ENCODE data around the gene TNRC18.
"Not testable (repeated sequence)": the region's sequence is repeated elsewhere in the genome, so short reads cannot be mapped to it uniquely, and the experiment has no call there.

TNRC18 gene

DNA sequence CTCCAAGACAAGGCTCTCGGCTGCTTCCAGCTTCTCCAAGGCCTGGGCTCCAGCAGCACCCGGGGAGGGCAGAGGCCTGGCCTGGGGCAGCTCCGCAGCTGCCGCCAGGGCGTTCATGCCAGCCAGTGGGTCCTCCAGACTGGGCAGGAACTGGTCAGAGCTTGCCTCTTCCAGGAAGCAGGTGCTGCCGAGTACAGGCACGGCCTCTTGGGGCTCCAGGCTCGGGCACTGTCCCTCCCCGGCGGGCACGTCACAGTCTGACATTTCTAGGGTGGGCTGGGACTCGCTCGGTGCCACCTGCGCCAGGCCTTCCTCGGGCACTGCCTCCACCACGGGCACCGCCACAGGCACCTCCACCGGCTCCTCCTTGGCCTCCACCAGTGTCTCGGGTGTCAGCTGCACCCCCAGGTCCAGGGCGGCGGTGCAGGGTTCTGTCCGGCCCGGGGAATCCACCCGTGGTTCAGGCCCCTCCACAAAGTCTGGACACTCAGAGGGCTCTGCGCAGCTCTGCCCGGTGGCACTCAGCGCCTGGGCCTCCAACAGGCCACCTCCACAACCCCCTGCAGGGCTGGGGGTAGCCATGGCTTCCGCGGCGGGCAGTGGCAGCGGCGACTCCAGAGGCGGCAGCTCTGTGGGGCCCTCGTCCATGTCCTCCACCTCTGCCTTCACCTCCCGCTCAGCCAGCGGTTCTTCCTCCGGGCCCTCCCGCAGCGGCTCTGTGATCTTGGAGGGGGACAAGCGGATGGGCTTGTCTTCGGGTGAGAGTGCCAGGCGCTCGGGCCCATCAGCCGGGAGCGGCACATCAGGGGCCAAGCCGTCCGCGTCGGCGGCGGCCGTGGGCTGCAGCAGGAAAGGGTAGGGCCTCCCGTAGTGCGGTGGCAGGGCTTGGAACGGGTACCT is 52.9 kb downstream of the TNRC18 start:
- no peak for DNase-seq

GRCh38 chr7:5367661-5368060 is 56.0 kb downstream of the TNRC18 start:
- DNase-seq, result no peak

DNA sequence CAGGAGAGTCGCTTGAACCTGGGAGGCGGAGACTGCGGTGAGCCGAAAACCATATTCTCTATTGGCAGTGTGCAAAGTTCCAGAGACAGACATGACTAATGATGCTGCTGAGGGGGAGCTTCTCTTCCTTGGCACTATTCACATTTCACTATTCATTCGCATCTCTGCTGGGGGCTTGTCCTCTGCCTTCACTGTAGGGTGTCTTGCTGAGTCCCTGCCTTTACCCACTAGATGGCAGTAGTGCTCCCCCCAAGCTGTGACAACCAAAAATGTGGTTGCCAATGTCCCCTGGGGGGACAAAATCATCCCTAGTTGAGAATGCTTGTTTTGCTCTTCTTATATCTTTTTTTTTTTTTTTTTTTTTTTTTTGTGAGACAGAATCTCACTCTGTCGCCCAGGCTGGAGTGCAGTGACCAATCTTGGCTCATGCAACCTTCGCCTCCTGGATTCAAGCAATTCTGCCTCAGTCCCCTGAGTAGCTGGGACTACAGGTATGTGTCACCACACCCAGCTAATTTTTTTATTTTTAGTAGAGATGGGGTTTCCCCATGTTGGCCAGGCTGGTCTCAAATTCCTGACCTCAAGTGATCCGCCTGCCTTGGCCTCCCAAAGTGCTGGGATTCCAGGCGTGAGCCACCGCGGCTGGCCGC is 57.5 kb downstream of the TNRC18 start:
- peak; percentile 50 to 60 for DNase-seq

DNA sequence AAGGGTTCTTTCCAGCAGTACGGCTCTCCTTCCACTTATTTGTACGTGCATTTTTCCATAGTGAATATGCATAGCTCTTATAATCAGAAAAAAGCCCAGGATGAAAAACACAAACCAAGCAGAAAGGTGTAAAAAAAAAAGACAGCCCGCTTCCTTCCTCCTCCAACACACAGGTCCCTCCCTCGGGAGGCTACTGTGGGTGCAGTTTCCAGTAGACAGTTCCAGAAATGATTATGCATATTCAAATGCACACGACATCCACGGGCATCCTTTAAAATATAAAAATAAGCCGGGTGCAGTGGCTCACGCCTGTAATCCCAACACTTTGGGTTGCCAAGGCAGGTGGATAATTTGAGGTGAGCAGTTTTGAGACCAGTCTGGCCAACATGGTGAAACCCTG is 59.9 kb downstream of the TNRC18 start:
- no peak for DNase-seq

- no peak for DNase-seq
These were observed 61.2 kb downstream of the TNRC18 start for GRCh38 chr7:5362466-5362865.

DNA sequence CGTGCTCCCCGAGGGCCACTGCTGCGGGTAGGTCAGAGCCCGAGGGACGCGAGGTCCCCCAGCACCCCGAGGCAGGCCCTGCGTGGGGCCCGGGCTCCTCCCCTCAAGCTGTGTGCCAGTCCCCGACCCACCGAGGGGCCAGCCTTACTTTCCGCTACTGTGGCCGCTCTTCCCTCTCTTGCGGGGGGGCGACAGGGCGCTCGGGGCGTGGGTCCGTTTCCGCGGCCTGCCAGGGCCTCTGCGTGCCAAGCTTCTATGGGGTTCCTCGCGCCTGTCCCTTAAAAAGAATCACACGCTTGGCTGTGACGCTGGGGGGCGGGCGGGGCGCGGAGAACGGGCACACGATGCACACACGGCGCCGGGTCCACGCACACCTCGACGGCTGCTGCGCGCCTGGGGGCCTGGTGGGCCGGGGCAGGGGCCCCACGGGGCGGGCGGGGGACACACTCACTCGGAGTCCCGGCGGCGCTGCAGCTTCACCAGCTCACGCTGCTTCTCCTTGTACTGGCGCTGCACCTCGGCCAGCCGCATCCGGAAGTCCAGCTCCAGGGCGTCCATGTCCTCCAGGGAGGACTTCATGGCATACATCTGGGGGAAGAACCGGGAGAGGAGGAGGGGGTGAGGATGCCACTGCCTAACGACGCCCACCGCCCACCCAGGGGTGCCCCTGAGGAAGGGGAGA is 62.0 kb downstream of the TNRC18 start:
- no peak for DNase-seq

GRCh38 chr7:5360971-5361370 is 62.7 kb downstream of the TNRC18 start:
- no peak for DNase-seq

DNA sequence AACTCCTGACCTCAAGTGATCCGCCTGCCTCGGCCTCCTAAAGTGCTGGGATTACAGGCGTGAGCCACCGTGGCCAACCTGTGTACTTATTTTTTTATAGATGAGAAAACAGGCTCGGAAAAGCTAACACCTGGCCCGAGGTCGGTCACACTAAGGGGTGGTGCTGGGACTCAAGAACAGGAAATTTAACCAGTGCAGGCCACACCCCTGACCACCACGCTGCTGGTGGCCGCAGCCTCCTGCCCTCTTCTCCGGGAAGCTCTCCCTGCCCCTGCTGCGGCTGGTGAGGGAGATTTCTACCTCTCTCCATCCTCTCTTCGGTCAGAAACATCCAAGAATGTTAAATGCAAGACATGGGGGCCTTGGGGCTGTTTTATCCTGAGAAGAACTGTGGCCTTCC is 63.2 kb downstream of the TNRC18 start:
- no peak for DNase-seq

- not testable (repeated sequence) for DNase-seq
These were observed 63.6 kb downstream of the TNRC18 start for GRCh38 chr7:5360021-5360420.

GRCh38 chr7:5359344-5359743 is 64.3 kb downstream of the TNRC18 start:
- no peak for DNase-seq

- no peak for DNase-seq
These were observed 65.7 kb downstream of the TNRC18 start for GRCh38 chr7:5357951-5358350.

- DNase-seq, result no peak
These were observed 66.9 kb downstream of the TNRC18 start for GRCh38 chr7:5356751-5357119.

GRCh38 chr7:5354460-5355232 is 69.0 kb downstream of the TNRC18 start:
- DNase-seq, result no peak

- no peak for DNase-seq
These were observed 71.1 kb downstream of the TNRC18 start for GRCh38 chr7:5352440-5353010.

- DNase-seq, result no peak
These were observed 71.9 kb downstream of the TNRC18 start for GRCh38 chr7:5351507-5352265.

DNA sequence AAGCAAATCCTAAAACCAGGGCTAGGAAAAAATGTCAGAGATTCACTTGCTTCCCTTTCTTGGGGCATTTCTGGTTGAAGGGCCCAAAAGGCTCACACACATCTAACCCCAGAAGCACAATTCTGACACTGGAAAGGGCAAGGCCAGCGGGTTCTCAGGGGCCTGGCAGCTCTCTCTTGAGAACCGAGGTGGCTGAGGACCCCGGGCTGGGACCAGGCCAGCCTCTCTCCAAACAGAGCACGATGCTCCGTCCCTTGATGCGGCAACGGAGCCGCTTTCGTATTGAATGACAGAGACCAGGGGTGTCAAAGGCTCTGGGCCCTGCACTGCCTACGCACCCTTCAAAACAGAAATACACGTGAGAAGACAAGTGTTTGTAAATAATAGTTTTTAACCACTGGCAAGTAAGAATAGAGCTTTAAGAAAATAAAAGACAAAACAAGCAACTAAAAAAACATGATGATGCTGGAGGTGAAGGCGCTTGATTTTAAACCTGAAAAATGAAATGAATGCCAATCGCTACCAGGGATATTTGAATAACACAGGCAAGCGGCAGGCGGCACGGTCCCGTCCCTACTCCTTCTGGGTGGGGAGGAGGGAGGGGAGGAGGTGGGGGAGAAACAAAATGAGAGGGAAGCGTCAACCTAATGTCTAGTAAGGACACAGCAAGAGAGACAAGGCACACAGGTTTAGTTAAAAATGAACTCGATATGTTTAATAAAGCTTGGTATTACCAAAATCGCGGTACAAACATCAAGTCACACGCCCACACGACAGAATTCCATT is 72.8 kb downstream of the TNRC18 start:
- no peak for DNase-seq

GRCh38 chr7:5350174-5350463 is 73.5 kb downstream of the TNRC18 start:
- DNase-seq, result no peak

DNA sequence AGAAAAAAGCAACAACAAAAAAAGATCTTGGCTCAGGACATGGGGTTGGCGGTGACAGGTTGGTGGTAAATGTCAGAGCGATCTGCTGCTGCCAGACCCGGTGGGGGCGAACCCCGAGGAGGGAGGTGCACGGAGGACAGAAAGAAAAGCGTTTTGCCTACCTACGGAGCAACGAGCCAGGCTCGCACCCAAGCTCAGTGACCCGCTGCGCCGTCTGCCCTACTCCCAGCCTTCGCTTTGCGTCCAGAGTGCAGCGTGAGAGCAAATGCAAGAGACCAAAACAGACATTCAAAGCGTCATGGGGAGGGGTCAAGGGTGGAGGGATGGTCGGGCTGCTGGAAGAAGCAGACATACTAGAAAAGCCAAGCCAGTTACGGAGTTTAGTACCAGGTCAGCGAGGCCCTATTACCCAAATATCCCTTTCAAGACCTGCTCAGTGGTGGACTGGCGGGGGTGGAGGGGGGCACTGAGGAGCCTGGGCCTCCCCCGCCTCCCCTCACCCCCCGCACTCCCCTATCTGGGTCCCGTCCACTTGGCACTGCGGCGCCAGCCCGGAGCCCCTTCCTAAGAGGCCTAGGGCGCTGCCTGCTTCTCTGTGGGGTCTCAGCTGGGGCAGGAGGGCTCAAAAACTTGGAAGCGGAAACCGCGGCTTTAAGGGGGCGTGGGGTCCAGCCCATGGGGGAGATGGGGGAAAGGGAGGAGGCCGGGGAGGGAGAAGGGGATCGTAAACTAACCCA is 74.0 kb downstream of the TNRC18 start:
- no peak for DNase-seq

DNA sequence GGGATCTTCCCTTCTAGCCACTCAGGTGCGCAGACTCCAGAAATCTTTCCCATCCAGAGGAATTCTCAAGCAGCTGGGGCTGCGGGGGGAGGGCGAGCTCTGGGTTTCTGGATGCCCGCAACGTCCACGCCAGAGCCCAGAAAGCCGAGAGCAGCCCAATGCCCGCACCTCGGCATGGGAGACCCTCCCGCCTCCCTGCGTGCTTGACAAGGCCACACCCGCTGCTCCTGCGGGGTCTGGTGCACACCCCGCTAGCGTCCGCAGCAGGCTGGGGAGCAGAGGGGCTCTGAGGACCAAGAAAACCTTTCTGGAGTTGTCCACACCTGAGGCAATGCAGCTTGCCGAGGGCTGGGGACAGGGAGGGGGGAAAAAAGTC is 74.6 kb downstream of the TNRC18 start:
- DNase-seq, result no peak

DNA sequence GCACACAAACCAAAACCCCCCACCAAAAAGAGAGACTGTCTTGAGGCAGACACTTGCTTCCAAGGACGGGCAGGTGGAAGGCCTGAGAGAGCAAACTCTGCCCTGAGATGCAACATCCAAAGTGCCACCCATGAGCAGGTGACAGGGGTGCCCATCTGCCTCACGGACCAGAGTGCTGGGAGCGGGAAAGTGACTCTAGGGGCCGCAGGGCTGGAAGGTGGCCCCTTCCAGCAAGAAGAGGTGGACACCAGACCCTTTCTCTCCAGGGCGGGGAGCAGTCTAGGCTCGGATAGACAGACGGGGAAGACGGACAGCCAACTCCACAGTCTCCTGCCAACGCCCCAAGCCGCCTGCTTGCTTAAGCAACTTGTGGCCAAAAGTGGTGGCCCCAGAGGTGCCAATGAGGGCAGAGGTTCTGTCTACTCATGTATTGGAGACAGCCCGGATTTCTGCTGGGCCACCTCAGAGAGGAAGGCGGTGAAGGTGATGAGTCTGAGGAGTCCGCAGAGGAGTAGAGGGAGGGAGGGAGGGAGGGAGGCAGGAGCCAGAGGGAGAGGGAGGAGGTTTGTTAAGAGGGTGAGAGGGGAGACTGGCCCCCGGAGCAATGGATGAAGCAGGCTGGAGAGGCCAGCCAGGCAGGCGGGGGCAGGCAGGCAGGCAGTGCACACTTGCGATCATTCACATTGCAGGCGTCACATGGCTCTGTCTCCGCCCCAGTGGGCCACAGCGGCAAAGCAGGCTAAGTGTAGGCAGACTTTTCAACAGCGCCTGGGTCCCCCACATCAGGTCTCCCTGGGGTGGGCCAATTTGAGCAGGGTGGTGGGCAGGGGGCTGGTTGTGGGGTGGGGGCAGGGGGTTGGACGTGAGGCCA is 75.3 kb downstream of the TNRC18 start:
- no peak for DNase-seq
